ENCODE measurements around the gene DNAH8.

Gene DNAH8

GRCh38 chr6:38943964-38944363 is 228.9 kb downstream of the DNAH8 start:
- H2AFZ ChIP-seq (ENCODE audit: low read depth, low read length), result no peak overlapping the region
- no peaks in the 10 kb centered on the region for H3K9me3 ChIP-seq (ENCODE audit: insufficient read depth, low read length)
- no peak overlapping the region for H3K4me3 ChIP-seq (ENCODE audit: low read length)
- H3K4me1 ChIP-seq (ENCODE audit: low read length), result no peaks in the 10 kb centered on the region
- peaks cover 30% of the 10 kb centered on the region for H3K27me3 ChIP-seq (ENCODE audit: low read depth, low read length)
- H3K9ac ChIP-seq (ENCODE audit: low read length), result no peak overlapping the region
- no peak overlapping the region for H3K4me2 ChIP-seq (ENCODE audit: low read length)
- no peak for TF ChIP-seq EZH2phosphoT487 (IDR thresholded peaks at IDR 0.05; ENCODE audit: low read depth)
- TF ChIP-seq, protein P1, sequence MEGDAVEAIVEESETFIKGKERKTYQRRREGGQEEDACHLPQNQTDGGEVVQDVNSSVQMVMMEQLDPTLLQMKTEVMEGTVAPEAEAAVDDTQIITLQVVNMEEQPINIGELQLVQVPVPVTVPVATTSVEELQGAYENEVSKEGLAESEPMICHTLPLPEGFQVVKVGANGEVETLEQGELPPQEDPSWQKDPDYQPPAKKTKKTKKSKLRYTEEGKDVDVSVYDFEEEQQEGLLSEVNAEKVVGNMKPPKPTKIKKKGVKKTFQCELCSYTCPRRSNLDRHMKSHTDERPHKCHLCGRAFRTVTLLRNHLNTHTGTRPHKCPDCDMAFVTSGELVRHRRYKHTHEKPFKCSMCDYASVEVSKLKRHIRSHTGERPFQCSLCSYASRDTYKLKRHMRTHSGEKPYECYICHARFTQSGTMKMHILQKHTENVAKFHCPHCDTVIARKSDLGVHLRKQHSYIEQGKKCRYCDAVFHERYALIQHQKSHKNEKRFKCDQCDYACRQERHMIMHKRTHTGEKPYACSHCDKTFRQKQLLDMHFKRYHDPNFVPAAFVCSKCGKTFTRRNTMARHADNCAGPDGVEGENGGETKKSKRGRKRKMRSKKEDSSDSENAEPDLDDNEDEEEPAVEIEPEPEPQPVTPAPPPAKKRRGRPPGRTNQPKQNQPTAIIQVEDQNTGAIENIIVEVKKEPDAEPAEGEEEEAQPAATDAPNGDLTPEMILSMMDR (IDR thresholded peaks at IDR 0.05; ENCODE audit: low read depth, low read length), result peak; percentile 57
- no peak overlapping the region for H3K27ac ChIP-seq (ENCODE audit: low read length)
- H3K36me3 ChIP-seq (replicated peaks; ENCODE audit: low read depth, low read length), result no peaks in the 10 kb centered on the region
- no peaks in the 10 kb centered on the region for H3K79me2 ChIP-seq (ENCODE audit: low read length)
- no peaks in the 10 kb centered on the region for H4K20me1 ChIP-seq (ENCODE audit: insufficient read depth, low read length)

DNA sequence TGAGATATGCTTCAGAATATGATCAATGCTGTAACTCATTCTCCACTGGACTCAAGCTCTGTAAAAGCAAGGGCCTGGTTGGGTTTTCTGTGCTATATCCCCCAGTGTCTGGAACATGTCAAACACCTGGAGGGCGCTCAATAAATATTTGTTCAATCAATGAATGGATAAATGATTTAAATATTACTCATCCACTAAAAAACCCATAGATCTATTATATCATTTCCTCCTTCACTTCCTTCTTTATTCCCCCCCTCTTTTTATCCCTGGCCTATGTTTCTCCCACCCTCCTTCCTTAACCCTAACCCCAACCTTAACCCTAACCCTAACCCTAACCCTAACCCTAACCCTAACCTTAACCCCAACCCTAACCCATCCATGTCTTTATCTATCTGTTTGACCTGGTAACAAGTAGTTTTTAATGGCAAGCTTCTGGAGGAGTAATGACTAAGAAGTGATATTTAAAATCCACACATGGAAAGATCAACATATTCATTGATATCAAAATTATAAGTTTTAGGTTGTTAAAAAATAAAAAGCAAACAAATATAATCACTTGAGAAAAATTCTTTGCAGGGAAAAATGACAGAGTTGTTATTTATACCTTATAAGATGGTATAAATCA is 229.7 kb downstream of the DNAH8 start:
- Histone ChIP-seq H3K9ac (ENCODE audit: low read length) (no peak overlapping the region), H3K27ac (ENCODE audit: low read length) (no peak overlapping the region), H4K20me1 (ENCODE audit: insufficient read depth, low read length) (no peaks in the 10 kb centered on the region), H3K79me2 (ENCODE audit: low read length) (no peaks in the 10 kb centered on the region), H3K36me3 (replicated peaks; ENCODE audit: low read depth, low read length) (no peaks in the 10 kb centered on the region), H3K4me1 (ENCODE audit: low read length) (no peaks in the 10 kb centered on the region), H3K9me3 (ENCODE audit: insufficient read depth, low read length) (no peaks in the 10 kb centered on the region), H3K4me3 (ENCODE audit: low read length) (no peak overlapping the region), H3K4me2 (ENCODE audit: low read length) (no peak overlapping the region), H3K27me3 (ENCODE audit: low read depth, low read length) (peaks cover 36% of the 10 kb centered on the region), H2AFZ (ENCODE audit: low read depth, low read length) (no peak overlapping the region)
- TF ChIP-seq, protein P1 (IDR thresholded peaks at IDR 0.05; ENCODE audit: low read depth, low read length), result no peak
- no peak for TF ChIP-seq EZH2phosphoT487 (IDR thresholded peaks at IDR 0.05; ENCODE audit: low read depth)

- no peak overlapping the region for H2AFZ ChIP-seq (ENCODE audit: low read depth, low read length)
- TF ChIP-seq, protein P1 (IDR thresholded peaks at IDR 0.05; ENCODE audit: low read depth, low read length), result no peak
- TF ChIP-seq EZH2phosphoT487 (IDR thresholded peaks at IDR 0.05; ENCODE audit: low read depth), result no peak
These were observed 240.8 kb downstream of the DNAH8 start for GRCh38 chr6:38955861-38956260.

GRCh38 chr6:38957426-38957825 is 242.3 kb downstream of the DNAH8 start:
- Histone ChIP-seq H3K9me3 (ENCODE audit: insufficient read depth, low read length) (no peaks in the 10 kb centered on the region), H3K4me2 (ENCODE audit: low read length) (no peak overlapping the region), H2AFZ (ENCODE audit: low read depth, low read length) (no peak overlapping the region), H4K20me1 (ENCODE audit: insufficient read depth, low read length) (no peaks in the 10 kb centered on the region), H3K4me3 (ENCODE audit: low read length) (no peak overlapping the region), H3K9ac (ENCODE audit: low read length) (no peak overlapping the region), H3K79me2 (ENCODE audit: low read length) (no peaks in the 10 kb centered on the region), H3K27ac (ENCODE audit: low read length) (no peak overlapping the region), H3K36me3 (replicated peaks; ENCODE audit: low read depth, low read length) (no peaks in the 10 kb centered on the region), H3K4me1 (ENCODE audit: low read length) (no peaks in the 10 kb centered on the region), H3K27me3 (ENCODE audit: low read depth, low read length) (peaks cover 19% of the 10 kb centered on the region)
- TF ChIP-seq, protein P1 (IDR thresholded peaks at IDR 0.05; ENCODE audit: low read depth, low read length), result no peak
- no peak for TF ChIP-seq EZH2phosphoT487 (IDR thresholded peaks at IDR 0.05; ENCODE audit: low read depth)

More at GRCh38 chr6:38955861-38956260, 240.8 kb downstream of the DNAH8 start:
- Histone ChIP-seq H3K9me3 (ENCODE audit: insufficient read depth, low read length) (no peaks in the 10 kb centered on the region), H3K27me3 (ENCODE audit: low read depth, low read length) (peaks cover 34% of the 10 kb centered on the region), H4K20me1 (ENCODE audit: insufficient read depth, low read length) (no peaks in the 10 kb centered on the region), H3K27ac (ENCODE audit: low read length) (no peak overlapping the region), H3K4me2 (ENCODE audit: low read length) (no peak overlapping the region), H3K4me1 (ENCODE audit: low read length) (no peaks in the 10 kb centered on the region), H3K9ac (ENCODE audit: low read length) (no peak overlapping the region), H3K4me3 (ENCODE audit: low read length) (no peak overlapping the region), H3K79me2 (ENCODE audit: low read length) (no peaks in the 10 kb centered on the region), H3K36me3 (replicated peaks; ENCODE audit: low read depth, low read length) (no peaks in the 10 kb centered on the region)

Measured in OCI-LY3 (cell line).